ENCODE results near the gene TRAPPC4. TPM values are rescaled to one million over a fixed set of nuclear protein-coding genes. Genes with fewer than 3 reads are reported as not detected.
"Not testable (repeated sequence)": the region's sequence is repeated elsewhere in the genome, so short reads cannot be mapped to it uniquely, and the experiment has no call there.

Gene TRAPPC4
- 100 to 1,000 TPM in 1 of 4 donors, 10 to 100 TPM in 3; 37.4 to 105 (median 74.8) TPM for total RNA-seq

- Histone ChIP-seq H3K36me3 (peaks cover 0 to 29% (median 14%) of the 10 kb centered on the region in 4 donors), H3K27me3 (no peaks in the 10 kb centered on the region), H3K4me3 (peak within 1 kb of the TSS; percentile 62 to 99 (median 86)), H3K9me3 (no peaks in the 10 kb centered on the region), H3K27ac (peak within 1 kb of the TSS; percentile 88 to 96 (median 95)), H3K4me1 (peaks cover 27 to 61% (median 50%) of the 10 kb centered on the region in 4 donors)
- peak; percentile 96 for DNase-seq
- WGBS, 2 donors (ENCODE audit: low coverage in 1 of 2), result 1% methylated on average over 58 of the region's 63 CpGs; no CpG with 5 or more reads in 1 of the 2 donors
- TF ChIP-seq POLR2AphosphoS5 (IDR thresholded peaks at IDR 0.05), result peak; percentile 89 to 91 (median 89)
- peak; percentile 83 for TF ChIP-seq POLR2A (IDR thresholded peaks at IDR 0.05)
- TF ChIP-seq CTCF (IDR thresholded peaks at IDR 0.05), result no peak
- intact Hi-C loops (cut with DNase I; ENCODE audit: low total_unique reads) (no loop called here), in situ Hi-C loops (cut with MboI; ENCODE audit: low pct_ligation_motif_present in 1 of 4, low pct_unique_long_range_greater_than_20kb in 1 of 4, low sequenced_read_pairs in 3 of 4) (no loop called here)
Observed at GRCh38 chr11:119018074-119018938, at the start of gene TRAPPC4, which contains the start of gene RPS25. Gene TRAPPC4, plus strand, starts transcription at chr11:119018766. Its CDS starts 30 bp downstream, at chr11:119018796. Gene RPS25, minus strand, starts transcription at chr11:119018343. Its CDS starts 59 bp downstream, at chr11:119018284.

DNA sequence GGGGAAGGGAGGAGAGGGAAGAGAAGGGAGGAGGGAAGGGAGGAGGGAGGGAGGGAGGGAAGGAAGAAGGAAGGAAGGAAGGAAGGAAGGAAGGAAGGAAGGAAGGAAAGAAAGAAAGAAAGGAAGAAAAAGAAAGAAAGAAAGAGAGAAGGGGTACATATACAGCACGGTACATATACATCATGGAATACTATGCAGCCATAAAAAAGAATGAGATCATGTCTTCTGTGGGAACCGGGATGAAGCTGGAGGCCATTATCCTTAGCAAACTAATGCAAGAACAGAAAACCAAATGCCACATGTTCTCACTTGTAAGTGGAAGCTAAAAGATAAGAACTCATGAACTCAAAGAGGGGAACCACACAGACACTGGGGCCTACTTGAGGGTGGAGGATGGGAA, 49.1 kb upstream of the TRAPPC4 start:
- H3K4me1 ChIP-seq; intact Hi-C loops (cut with DNase I; ENCODE audit: low total_unique reads); H3K27ac ChIP-seq; DNase-seq; H3K4me3 ChIP-seq; H3K36me3 ChIP-seq; H3K9me3 ChIP-seq: not testable (repeated sequence)
- 90 to 91% methylated on average over 2 of the region's 2 CpGs for WGBS, 2 donors (ENCODE audit: low coverage in 1 of 2)
- H3K27me3 ChIP-seq, result peaks cover 15% of the 10 kb centered on the region
- in situ Hi-C loops (cut with MboI; ENCODE audit: low pct_ligation_motif_present in 1 of 4, low pct_unique_long_range_greater_than_20kb in 1 of 4, low sequenced_read_pairs in 3 of 4), result loop anchor here in 1 of 4 donors (25.0 kb wide), 1 partner anchor 282 kb away; the partner anchor contains the start of gene TREH

DNA sequence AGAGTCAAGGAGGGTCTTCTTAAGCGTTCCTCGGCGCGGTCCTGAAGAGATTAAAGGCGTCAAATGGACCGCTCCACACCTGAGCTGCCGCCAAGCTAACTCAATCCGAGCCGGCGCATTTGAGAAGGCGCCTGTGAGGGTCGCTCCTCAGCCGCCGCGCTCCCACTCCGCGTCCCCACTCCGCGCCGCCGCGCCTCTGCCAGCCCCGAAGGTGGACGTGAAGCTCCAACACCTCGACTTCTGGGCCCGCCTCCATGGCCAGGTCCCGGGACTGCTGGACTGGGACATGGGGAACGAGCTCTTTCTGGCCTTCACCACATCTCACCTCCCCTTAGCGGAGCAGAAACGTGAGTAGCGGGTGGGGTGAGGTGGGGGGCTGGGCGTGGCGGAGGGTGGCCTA, 46.9 kb upstream of the TRAPPC4 start, which contains the start of gene FOXR1:
FOXR1 (plus strand) TSS at position 116 of the 400 bp plus-strand sequence; CDS start at position 287, 171 bp downstream.
- no peaks in the 10 kb centered on the region for H3K4me1 ChIP-seq
- 82% methylated on average over 33 of the region's 33 CpGs; no CpG with 5 or more reads in 1 of the 2 donors for WGBS, 2 donors (ENCODE audit: low coverage in 1 of 2)
- H3K9me3 ChIP-seq, result no peaks in the 10 kb centered on the region
- no peak within 1 kb of the TSS for H3K27ac ChIP-seq
- TF ChIP-seq POLR2AphosphoS5 (IDR thresholded peaks at IDR 0.05), result no peak
- no peak for TF ChIP-seq EP300 (IDR thresholded peaks at IDR 0.05; ENCODE audit: low read depth)
- TF ChIP-seq POLR2A (IDR thresholded peaks at IDR 0.05), result no peak
- TF ChIP-seq CTCF (IDR thresholded peaks at IDR 0.05), result no peak
- in situ Hi-C loops (cut with MboI; ENCODE audit: low pct_ligation_motif_present in 1 of 4, low pct_unique_long_range_greater_than_20kb in 1 of 4, low sequenced_read_pairs in 3 of 4), result loop anchor here in 1 of 4 donors (25.0 kb wide), 1 partner anchor 284 kb away; the partner anchor contains the start of gene TREH
- H3K27me3 ChIP-seq, result peaks cover 15% of the 10 kb centered on the region
- intact Hi-C loops (cut with DNase I; ENCODE audit: low total_unique reads), result no loop called here
- DNase-seq, result no peak
- H3K36me3 ChIP-seq, result no peaks in the 10 kb centered on the region
- H3K4me3 ChIP-seq, result no peak within 1 kb of the TSS

GRCh38 chr11:118973985-118974384, 44.6 kb upstream of the TRAPPC4 start:
- in situ Hi-C loops (cut with MboI; ENCODE audit: low pct_ligation_motif_present in 1 of 4, low pct_unique_long_range_greater_than_20kb in 1 of 4, low sequenced_read_pairs in 3 of 4), result loop anchor here in 1 of 4 donors (25.0 kb wide), 1 partner anchor 287 kb away; the partner anchor contains the start of gene TREH
- no peak for TF ChIP-seq CTCF (IDR thresholded peaks at IDR 0.05)
- no peak for TF ChIP-seq EP300 (IDR thresholded peaks at IDR 0.05; ENCODE audit: low read depth)
- TF ChIP-seq POLR2A (IDR thresholded peaks at IDR 0.05), result no peak
- no peak for TF ChIP-seq POLR2AphosphoS5 (IDR thresholded peaks at IDR 0.05)
- intact Hi-C loops (cut with DNase I; ENCODE audit: low total_unique reads), result no loop called here
- Histone ChIP-seq H3K4me3 (no peak overlapping the region), H3K27me3 (peaks cover 15% of the 10 kb centered on the region), H3K9me3 (no peaks in the 10 kb centered on the region), H3K27ac (no peak overlapping the region), H3K36me3 (no peaks in the 10 kb centered on the region), H3K4me1 (no peaks in the 10 kb centered on the region)
- DNase-seq, result no peak
- WGBS, 2 donors (ENCODE audit: low coverage in 1 of 2), result 100% methylated on average over 2 of the region's 2 CpGs

Measured in transverse colon (tissue), 4 donors.